HepG2 (cell line): ENCODE results near the gene SERPINF2. TPM values are rescaled to one million over a fixed set of nuclear protein-coding genes. Genes with fewer than 3 reads are reported as not detected.

Experiments used
- AFF4 ChIP-seq: sonication (generic); formaldehyde crosslinking; IDR thresholded peaks from 2 replicates; pipeline ENCODE4 v1.4.0; 2020; ENCODE audit warnings: missing genetic modification reagents
- BRCA1 ChIP-seq: sonication (generic); formaldehyde crosslinking; IDR thresholded peaks from 2 replicates; pipeline ENCODE4 v1.4.0; 2020; ENCODE audit warnings: missing genetic modification reagents
- CERS6 ChIP-seq: sonication (generic); formaldehyde crosslinking; IDR thresholded peaks from 2 replicates; pipeline ENCODE4 v1.5.0; 2020; ENCODE audit warnings: missing genetic modification reagents
- ESRRA ChIP-seq: sonication (generic); formaldehyde crosslinking; IDR thresholded peaks from 2 replicates; pipeline ENCODE4 v1.5.1; 2020; ENCODE audit warnings: mild to moderate bottlenecking, low read depth, missing genetic modification reagents
- MEIS1 ChIP-seq: sonication (generic); formaldehyde crosslinking; IDR thresholded peaks from 2 replicates; pipeline ENCODE4 v1.9.0; 2021; ENCODE audit warnings: mild to moderate bottlenecking, missing genetic modification reagents, moderate library complexity, borderline replicate concordance
- MTF2 ChIP-seq: sonication (generic); formaldehyde crosslinking; IDR thresholded peaks from 2 replicates; pipeline ENCODE4 v1.5.0; 2020; ENCODE audit warnings: missing genetic modification reagents, borderline replicate concordance
- MYNN ChIP-seq: sonication (generic); formaldehyde crosslinking; IDR thresholded peaks from 2 replicates; pipeline ENCODE4 v1.4.0; 2020; ENCODE audit warnings: mild to moderate bottlenecking, low read depth, missing genetic modification reagents
- NAIF1 ChIP-seq: sonication (generic); formaldehyde crosslinking; IDR thresholded peaks from 2 replicates; pipeline ENCODE4 v1.5.0; 2020; ENCODE audit warnings: mild to moderate bottlenecking, missing genetic modification reagents, borderline replicate concordance
- PTBP1 ChIP-seq: fragments of 200-400 bp; formaldehyde crosslinking; IDR thresholded peaks from 2 replicates; pipeline ENCODE4 v1.6.1; 2018; ENCODE audit warnings: low read length, low read depth; ENCODE audit not compliant: poor library complexity, severe bottlenecking
- SIN3A ChIP-seq: IDR thresholded peaks from 2 replicates; pipeline ENCODE4 v1.6.1; 2011; ENCODE audit warnings: low read depth, mild to moderate bottlenecking, control low read depth, low read length, borderline replicate concordance
- SMAD1 ChIP-seq: sonication (generic); formaldehyde crosslinking; IDR thresholded peaks from 2 replicates; pipeline ENCODE4 v1.4.0; 2020; ENCODE audit warnings: missing genetic modification reagents, low read depth, mild to moderate bottlenecking, borderline replicate concordance
- SNAI1 ChIP-seq: sonication (generic); formaldehyde crosslinking; IDR thresholded peaks from 2 replicates; pipeline ENCODE4 v1.5.0; 2020; ENCODE audit warnings: mild to moderate bottlenecking, missing genetic modification reagents, borderline replicate concordance
- SRY ChIP-seq: sonication (generic); formaldehyde crosslinking; IDR thresholded peaks from 2 replicates; pipeline ENCODE4 v1.8.0; 2022; ENCODE audit warnings: mild to moderate bottlenecking, missing genetic modification reagents
- TCF7 ChIP-seq: sonication (generic); IDR thresholded peaks from 2 replicates; pipeline ENCODE4 v1.6.1; 2016; ENCODE audit warnings: antibody characterized with exemption, low read depth
- ZKSCAN5 ChIP-seq: sonication (generic); formaldehyde crosslinking; IDR thresholded peaks from 2 replicates; pipeline ENCODE4 v1.5.1; 2020; ENCODE audit warnings: mild to moderate bottlenecking, missing genetic modification reagents
- ZNF101 ChIP-seq: sonication (generic); formaldehyde crosslinking; IDR thresholded peaks from 2 replicates; pipeline ENCODE4 v1.4.0; 2020; ENCODE audit warnings: mild to moderate bottlenecking, low read depth, missing genetic modification reagents, borderline replicate concordance
- ZNF263 ChIP-seq: sonication (generic); formaldehyde crosslinking; IDR thresholded peaks from 2 replicates; pipeline ENCODE4 v1.4.0; 2020; ENCODE audit warnings: missing genetic modification reagents
- ZNF280D ChIP-seq: sonication (generic); formaldehyde crosslinking; IDR thresholded peaks from 2 replicates; pipeline ENCODE4 v1.5.1; 2020; ENCODE audit warnings: mild to moderate bottlenecking, missing genetic modification reagents
- ZNF567 ChIP-seq: sonication (generic); formaldehyde crosslinking; IDR thresholded peaks from 2 replicates; pipeline ENCODE4 v1.8.1; 2023; ENCODE audit warnings: mild to moderate bottlenecking, missing genetic modification reagents, borderline replicate concordance
- ZNF614 ChIP-seq: IDR thresholded peaks from 2 replicates; pipeline ENCODE4 v1.6.1; 2018; ENCODE audit warnings: missing biosample characterization, missing genetic modification reagents, inconsistent platforms, borderline replicate concordance
- ZNF75D ChIP-seq: sonication (generic); formaldehyde crosslinking; IDR thresholded peaks from 2 replicates; pipeline ENCODE4 v1.8.1; 2023; ENCODE audit warnings: missing genetic modification reagents, mild to moderate bottlenecking, borderline replicate concordance
- ZNF761 ChIP-seq: sonication (generic); formaldehyde crosslinking; conservative IDR thresholded peaks from 2 replicates; pipeline ENCODE4 v1.4.0; 2020; ENCODE audit warnings: mild to moderate bottlenecking, missing genetic modification reagents
- polyA plus RNA-seq, 8 experiments: library from polyadenylated mRNA; depleted of rRNA in 3 of 8; stranded (reverse) in 7 of 8; unstranded in 1 of 8; fragments of >200 nt; fragmentation: Illumina TruSeq in 4 of 8; extraction: Trizol in 4 of 8; gene quantifications; 2 replicates each; pipeline versions ENCODE4 v1.2.1 to v1.2.3, GENCODE V29; 2011 to 2016; ENCODE audit warnings: low read depth in 4 of 8, missing spikeins in 1 of 8, mixed read lengths in 1 of 8; ENCODE audit not compliant: insufficient read depth in 1 of 8
- total RNA-seq, 5 experiments: library from RNA; depleted of rRNA; stranded (reverse); fragments of >200 nt; fragmentation: Illumina TruSeq; extraction: Trizol; gene quantifications; 2 replicates each; pipeline ENCODE4 v1.2.3, GENCODE V29; 2016; ENCODE audit warnings: low read depth in 1 of 5

Gene SERPINF2
- total and polyA plus RNA-seq, 2 of the 13 experiments (the other 11 are each of a cell fraction or from before 2014, with no cell fraction given): 309 to 548 TPM

- TF ChIP-seq TCF7 (no peak), ZKSCAN5 (CRISPR knock-in tag) (no peak), SIN3A (0 out of 2 replicates have a peak, but pooled peaks have one; percentile 16), PTBP1 (no peak), MYNN (CRISPR knock-in tag) (no peak), SRY (CRISPR knock-in tag) (0 out of 2 replicates have a peak, but pooled peaks have one; percentile 17), BRCA1 (CRISPR knock-in tag) (no peak), ZNF761 (CRISPR knock-in tag) (peak; percentile 68; the same call in 1 of the 2 replicates), AFF4 (CRISPR knock-in tag) (no peak), ZNF614 (CRISPR knock-in tag) (no peak), ZNF280D (no peak), ZNF75D (CRISPR knock-in tag) (no peak), SNAI1 (no peak), ZNF567 (CRISPR knock-in tag) (0 out of 2 replicates have a peak, but pooled peaks have one; percentile 22), MTF2 (no peak), SMAD1 (CRISPR knock-in tag) (no peak), ZNF263 (CRISPR knock-in tag) (peak; percentile 14; the same call in 1 of the 2 replicates), MEIS1 (CRISPR knock-in tag) (0 out of 2 replicates have a peak, but pooled peaks have one; percentile 13), ZNF101 (CRISPR knock-in tag) (no peak), ESRRA (CRISPR knock-in tag) (no peak; the same call in 1 of the 2 replicates), CERS6 (CRISPR knock-in tag) (no peak), NAIF1 (CRISPR knock-in tag) (no peak)
These were observed 17.6 kb upstream of the SERPINF2 start (continued) for GRCh38 chr17:1724869-1725641.
